WTC11 (cell line): ENCODE measurements around the gene FHOD1.

ENCODE experiments used
- CTCF ChIP-seq: fragments of 200-600 bp; IDR thresholded peaks from 2 replicates; pipeline ENCODE4 v1.8.0; 2022; ENCODE audit warnings: antibody characterized with exemption
- IRF1 ChIP-seq: sonication (generic); formaldehyde crosslinking; IDR thresholded peaks from 2 replicates; pipeline ENCODE4 v1.8.0; 2023; ENCODE audit warnings: missing genetic modification reagents
- USF2 ChIP-seq: sonication (generic); formaldehyde crosslinking; IDR thresholded peaks from 2 replicates; pipeline ENCODE4 v1.8.1; 2023; ENCODE audit warnings: mild to moderate bottlenecking, missing genetic modification reagents, moderate library complexity
- ZNF263 ChIP-seq: sonication (generic); formaldehyde crosslinking; IDR thresholded peaks from 2 replicates; pipeline ENCODE4 v1.8.1; 2022; ENCODE audit warnings: low read depth, mild to moderate bottlenecking, moderate library complexity, missing genetic modification reagents
- ZNF317 ChIP-seq: sonication (generic); formaldehyde crosslinking; IDR thresholded peaks from 2 replicates; pipeline ENCODE4 v1.8.1; 2023; ENCODE audit warnings: low read depth, mild to moderate bottlenecking, moderate library complexity, missing genetic modification reagents, borderline replicate concordance
- ZNF512 ChIP-seq: sonication (generic); formaldehyde crosslinking; IDR thresholded peaks from 2 replicates; pipeline ENCODE4 v1.8.1; 2022; ENCODE audit warnings: missing genetic modification reagents, borderline replicate concordance
- TF ChIP-seq, protein P1 (sequence below): sonication (generic); formaldehyde crosslinking; IDR thresholded peaks from 2 replicates; pipeline ENCODE4 v1.8.0; 2022; ENCODE audit warnings: mild to moderate bottlenecking, missing genetic modification reagents
- TF ChIP-seq, protein P2 (sequence below): sonication (generic); formaldehyde crosslinking; IDR thresholded peaks from 2 replicates; pipeline ENCODE4 v1.8.0; 2022; ENCODE audit warnings: missing genetic modification reagents

DNA sequence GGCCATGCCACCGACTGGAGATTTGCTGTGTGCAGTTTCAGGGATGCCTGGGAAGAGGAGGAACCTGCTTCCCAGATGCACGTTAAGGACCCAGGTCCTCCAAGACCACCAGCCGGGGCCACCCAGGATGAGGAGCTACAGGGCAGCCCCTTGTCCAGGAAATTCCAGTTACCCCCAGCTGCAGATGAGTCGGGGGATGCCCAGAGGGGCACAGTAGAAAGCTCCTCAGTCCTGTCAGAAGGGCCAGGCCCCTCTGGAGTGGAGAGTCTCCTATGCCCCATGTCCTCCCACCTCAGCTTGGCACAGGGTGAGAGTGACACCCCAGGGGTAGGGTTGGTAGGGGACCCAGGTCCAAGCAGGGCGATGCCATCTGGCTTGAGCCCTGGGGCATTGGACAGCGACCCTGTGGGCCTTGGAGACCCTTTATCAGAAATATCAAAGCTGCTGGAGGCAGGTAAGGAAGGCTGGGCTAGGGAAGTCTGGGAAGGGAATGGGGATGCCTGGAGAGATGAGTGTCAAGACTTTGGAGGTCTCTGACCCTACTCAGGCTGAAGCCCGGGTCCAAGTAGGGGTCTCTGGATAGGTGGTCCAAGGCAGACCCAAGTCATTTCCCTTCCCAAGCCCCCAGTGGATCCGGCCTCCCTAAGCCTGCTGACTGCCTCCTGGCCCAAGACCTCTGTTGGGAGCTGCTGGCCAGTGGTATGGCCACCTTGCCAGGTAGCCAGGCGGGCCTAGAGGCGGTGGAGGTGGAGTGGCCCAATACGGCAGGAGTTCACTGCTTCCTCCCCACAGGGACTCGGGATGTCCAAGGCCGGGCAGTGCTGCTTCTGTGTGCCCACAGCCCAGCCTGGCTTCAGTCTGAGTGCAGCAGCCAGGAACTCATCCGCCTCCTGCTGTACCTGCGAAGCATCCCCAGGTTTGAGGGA is 33.1 kb upstream of the FHOD1 start:
- TF ChIP-seq, protein P1, sequence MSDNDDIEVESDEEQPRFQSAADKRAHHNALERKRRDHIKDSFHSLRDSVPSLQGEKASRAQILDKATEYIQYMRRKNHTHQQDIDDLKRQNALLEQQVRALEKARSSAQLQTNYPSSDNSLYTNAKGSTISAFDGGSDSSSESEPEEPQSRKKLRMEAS (CRISPR knock-in tag) = no peak
- TF ChIP-seq CTCF (no peak), IRF1 (CRISPR knock-in tag) (no peak), ZNF317 (no peak), ZNF512 (CRISPR knock-in tag) (no peak), USF2 (CRISPR knock-in tag) (no peak), ZNF263 (no peak)
- TF ChIP-seq, protein P2, sequence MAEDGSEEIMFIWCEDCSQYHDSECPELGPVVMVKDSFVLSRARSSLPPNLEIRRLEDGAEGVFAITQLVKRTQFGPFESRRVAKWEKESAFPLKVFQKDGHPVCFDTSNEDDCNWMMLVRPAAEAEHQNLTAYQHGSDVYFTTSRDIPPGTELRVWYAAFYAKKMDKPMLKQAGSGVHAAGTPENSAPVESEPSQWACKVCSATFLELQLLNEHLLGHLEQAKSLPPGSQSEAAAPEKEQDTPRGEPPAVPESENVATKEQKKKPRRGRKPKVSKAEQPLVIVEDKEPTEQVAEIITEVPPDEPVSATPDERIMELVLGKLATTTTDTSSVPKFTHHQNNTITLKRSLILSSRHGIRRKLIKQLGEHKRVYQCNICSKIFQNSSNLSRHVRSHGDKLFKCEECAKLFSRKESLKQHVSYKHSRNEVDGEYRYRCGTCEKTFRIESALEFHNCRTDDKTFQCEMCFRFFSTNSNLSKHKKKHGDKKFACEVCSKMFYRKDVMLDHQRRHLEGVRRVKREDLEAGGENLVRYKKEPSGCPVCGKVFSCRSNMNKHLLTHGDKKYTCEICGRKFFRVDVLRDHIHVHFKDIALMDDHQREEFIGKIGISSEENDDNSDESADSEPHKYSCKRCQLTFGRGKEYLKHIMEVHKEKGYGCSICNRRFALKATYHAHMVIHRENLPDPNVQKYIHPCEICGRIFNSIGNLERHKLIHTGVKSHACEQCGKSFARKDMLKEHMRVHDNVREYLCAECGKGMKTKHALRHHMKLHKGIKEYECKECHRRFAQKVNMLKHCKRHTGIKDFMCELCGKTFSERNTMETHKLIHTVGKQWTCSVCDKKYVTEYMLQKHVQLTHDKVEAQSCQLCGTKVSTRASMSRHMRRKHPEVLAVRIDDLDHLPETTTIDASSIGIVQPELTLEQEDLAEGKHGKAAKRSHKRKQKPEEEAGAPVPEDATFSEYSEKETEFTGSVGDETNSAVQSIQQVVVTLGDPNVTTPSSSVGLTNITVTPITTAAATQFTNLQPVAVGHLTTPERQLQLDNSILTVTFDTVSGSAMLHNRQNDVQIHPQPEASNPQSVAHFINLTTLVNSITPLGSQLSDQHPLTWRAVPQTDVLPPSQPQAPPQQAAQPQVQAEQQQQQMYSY (CRISPR knock-in tag) = no peak
